22Rv1 (cell line): ENCODE results near the gene RNF44.

Experiments
- H3K27ac ChIP-seq: fragments of 450-650 bp; 2 replicates; pipeline ENCODE4 v1.5.1; 2017
- ZFX ChIP-seq: fragments of 450-650 bp; IDR thresholded peaks from 2 replicates; pipeline ENCODE4 v1.6.1; 2017; ENCODE audit warnings: antibody characterized with exemption, borderline replicate concordance
- TF ChIP-seq, protein P1 (sequence below): fragments of 450-650 bp; IDR thresholded peaks from 2 replicates; pipeline ENCODE4 v1.5.1; 2017; ENCODE audit warnings: mild to moderate bottlenecking

RNF44 gene

DNA sequence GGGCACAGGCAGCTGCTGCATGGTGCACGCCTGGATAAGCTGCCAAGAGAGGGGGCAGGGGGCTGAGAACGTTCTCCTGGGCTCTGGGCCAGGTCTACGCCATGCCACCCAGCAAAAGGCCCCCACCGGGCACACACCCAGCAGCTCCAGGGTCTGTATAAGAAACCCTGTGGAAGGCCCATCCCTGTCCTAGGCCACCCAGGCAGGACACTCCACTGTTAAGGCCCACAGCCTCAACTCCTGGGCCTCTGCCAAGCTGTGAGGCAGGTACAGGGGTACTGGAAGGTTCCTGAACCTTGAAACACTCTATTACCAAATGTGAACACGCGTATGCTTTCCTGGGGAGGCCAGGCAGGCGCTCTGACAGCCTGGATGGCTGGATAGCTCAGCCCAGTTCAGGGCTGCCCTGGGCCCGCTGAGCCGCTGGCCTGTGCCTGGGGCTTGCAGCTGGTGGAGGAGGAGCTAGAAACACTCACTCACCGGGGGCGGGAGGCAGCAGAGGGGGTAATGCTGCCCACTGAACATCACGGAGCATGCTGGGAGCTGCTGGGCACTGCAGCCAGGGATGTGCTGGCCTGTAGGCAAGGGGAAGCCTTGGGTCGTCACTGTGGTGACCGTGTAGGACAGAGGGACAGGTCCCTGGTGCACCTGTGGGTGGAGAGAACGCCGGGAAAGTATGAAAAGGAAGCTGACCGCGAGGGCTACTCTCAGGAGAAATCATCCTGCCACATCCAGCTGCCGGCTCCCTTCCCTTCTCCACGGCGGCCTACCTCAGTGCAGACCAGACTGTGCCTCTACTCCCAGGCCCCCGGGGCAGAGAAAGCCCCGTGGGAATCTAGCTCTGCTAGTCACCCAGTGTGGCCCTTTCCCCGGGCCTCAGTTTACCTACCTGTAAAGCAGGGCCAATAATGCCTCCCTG, 6.0 kb downstream of the RNF44 start:
- TF ChIP-seq, protein P1, sequence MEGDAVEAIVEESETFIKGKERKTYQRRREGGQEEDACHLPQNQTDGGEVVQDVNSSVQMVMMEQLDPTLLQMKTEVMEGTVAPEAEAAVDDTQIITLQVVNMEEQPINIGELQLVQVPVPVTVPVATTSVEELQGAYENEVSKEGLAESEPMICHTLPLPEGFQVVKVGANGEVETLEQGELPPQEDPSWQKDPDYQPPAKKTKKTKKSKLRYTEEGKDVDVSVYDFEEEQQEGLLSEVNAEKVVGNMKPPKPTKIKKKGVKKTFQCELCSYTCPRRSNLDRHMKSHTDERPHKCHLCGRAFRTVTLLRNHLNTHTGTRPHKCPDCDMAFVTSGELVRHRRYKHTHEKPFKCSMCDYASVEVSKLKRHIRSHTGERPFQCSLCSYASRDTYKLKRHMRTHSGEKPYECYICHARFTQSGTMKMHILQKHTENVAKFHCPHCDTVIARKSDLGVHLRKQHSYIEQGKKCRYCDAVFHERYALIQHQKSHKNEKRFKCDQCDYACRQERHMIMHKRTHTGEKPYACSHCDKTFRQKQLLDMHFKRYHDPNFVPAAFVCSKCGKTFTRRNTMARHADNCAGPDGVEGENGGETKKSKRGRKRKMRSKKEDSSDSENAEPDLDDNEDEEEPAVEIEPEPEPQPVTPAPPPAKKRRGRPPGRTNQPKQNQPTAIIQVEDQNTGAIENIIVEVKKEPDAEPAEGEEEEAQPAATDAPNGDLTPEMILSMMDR: no peak
- TF ChIP-seq ZFX: no peak
- H3K27ac ChIP-seq: no peak overlapping the region

DNA sequence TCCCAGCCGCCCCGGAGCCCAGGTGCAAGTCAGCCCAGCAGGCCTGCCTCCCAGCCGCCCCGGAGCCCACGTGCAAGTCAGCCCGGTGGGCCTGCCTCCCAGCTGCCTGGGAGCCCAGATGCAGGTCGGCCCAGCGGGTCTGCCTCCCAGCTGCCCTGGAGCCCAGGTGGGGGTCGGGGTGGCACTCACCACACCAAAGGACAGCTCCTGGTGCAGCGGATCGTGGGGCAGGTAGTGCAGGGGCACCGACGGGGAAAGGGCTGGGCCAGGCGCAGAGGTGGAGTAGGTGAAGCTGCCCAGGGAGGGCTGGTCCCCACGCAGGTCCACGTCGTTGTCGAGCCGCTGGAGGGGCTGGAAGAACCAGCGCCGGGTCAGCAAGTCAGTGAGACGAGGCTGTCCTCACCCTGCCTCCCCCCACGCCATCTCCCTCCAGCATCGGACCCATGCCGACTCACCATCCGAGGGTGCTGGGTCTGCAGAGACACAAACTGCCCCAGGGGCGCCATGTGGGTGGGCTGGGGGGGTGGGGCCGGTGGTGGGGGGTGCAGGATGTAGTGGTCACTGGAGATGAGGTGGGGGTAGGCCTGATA, 6.7 kb downstream of the RNF44 start:
- no peak for TF ChIP-seq ZFX
- TF ChIP-seq, protein P1: no peak
- H3K27ac ChIP-seq: no peak overlapping the region

DNA sequence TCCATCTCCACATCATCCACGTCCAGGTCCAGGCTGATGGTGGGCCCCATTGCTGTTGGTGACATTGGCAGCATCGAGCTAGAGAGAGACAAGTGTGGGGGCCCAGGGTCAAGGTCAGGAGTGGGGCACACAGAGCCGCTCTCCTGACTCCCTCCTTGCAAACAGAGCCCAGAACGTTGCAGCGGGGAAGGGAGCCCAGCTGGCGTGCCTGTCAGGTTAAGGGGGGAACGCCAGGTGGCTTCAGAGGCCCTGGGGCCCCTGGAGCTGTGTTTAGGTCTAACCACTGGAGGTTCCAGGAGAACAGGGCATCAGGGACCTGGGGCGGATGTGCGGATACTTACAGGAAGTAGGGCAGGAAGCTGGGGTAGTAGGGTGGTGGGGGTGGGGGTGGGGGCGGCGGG, 7.5 kb downstream of the RNF44 start:
- no peak for TF ChIP-seq ZFX
- TF ChIP-seq, protein P1: no peak
- H3K27ac ChIP-seq: no peak overlapping the region

DNA sequence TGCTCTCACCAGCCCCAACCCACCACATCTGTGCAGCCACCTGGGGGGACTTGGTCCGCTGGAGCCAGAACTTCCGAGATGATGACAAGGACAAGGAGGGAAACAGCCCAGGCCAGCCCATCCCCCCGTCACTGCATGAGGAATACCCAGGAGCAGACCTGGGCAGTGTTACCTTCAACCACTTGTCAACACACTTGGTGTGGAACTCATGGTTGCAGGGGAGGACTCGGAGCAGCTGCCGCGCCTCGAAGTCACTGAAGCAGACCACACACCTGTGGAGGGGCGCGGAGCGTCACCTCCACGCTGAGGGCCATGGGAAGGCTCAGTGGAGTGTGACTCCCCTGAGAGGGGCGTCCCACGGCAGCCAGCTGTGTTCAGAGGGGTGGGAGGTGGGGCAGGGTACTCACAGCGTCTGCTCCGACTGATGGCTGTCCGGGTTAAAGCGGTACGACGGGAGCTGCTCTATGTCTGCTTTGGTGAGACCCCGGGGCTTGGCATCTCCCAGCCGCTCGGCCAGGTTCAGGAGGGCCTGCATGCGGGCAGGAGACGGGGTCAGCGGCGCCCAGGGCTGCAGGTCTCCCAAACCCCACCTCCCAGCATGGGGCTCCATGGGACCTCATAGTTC, 8.0 kb downstream of the RNF44 start:
- H3K27ac ChIP-seq: no peak overlapping the region
- TF ChIP-seq, protein P1: no peak
- TF ChIP-seq ZFX: no peak

DNA sequence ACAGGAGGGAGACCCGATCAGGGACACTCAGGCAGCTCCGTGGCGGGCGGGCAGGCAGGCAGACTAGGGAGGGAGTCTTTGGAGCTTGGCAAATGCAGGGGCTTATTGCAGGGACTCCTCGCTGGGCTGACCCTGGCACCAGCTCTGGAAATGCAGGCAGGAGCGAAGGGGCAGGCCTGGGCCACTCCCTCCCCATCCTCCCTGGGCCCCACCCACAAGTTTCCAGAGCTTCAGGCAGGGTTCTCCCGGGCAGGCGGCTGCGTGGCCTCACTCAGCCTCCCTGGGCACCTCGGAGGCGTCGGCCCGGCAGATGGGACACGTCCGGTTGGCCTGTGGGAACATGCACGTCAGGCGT, 8.5 kb downstream of the RNF44 start:
- H3K27ac ChIP-seq: no peak overlapping the region
- TF ChIP-seq ZFX: no peak
- TF ChIP-seq, protein P1: no peak

DNA sequence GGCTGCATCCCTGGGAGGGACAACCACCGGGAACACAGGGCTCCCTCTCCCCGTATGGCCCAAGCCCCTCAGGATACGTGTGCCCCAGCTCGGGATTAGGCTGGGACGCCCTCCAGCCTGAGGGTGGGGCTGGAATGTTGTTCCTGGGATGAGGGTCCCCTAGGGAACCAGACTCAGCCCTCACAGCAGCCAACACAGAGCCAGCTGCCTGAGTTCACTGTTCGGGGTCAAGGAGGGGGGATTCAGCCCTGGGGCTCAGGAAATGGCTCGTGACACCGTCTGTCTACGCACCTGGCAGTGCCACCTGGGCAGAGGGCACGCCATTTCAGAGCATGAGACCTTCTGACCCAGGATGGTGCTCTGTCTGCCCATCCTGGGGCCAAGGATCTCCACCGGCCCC, 8.9 kb downstream of the RNF44 start:
- H3K27ac ChIP-seq: no peak overlapping the region
- TF ChIP-seq ZFX: no peak
- TF ChIP-seq, protein P1: no peak
